Measurements from ENCODE around the gene RNF123. TPM values are rescaled to one million over a fixed set of nuclear protein-coding genes. Genes with fewer than 3 reads are reported as not detected.
"Not testable (repeated sequence)": the region's sequence is repeated elsewhere in the genome, so short reads cannot be mapped to it uniquely, and the experiment has no call there.

Gene RNF123
- total and polyA plus RNA-seq, 2 donors = 15.9 to 29.3 TPM

- H3K36me3 ChIP-seq (ENCODE audit: insufficient read depth); H3K27ac ChIP-seq (ENCODE audit: low read depth); H3K4me3 ChIP-seq (ENCODE audit: low read depth, low read length); H3K4me1 ChIP-seq (ENCODE audit: insufficient read depth); DNase-seq (ENCODE audit: extremely low spot score): not testable (repeated sequence)
- WGBS = 88% methylated on average over 3 of the region's 3 CpGs
Observed at GRCh38 chr3:49691481-49691880, 2.1 kb downstream of the RNF123 start.

GRCh38 chr3:49694409-49695070 lies 5.2 kb downstream of the RNF123 start:
- not testable (repeated sequence) for H3K36me3 ChIP-seq (ENCODE audit: insufficient read depth); H3K4me1 ChIP-seq (ENCODE audit: insufficient read depth); DNase-seq (ENCODE audit: extremely low spot score); H3K4me3 ChIP-seq (ENCODE audit: low read depth, low read length); H3K27ac ChIP-seq (ENCODE audit: low read depth)
- 41% methylated on average over 6 of the region's 6 CpGs for WGBS

- WGBS = 83% methylated on average over 4 of the region's 4 CpGs
- not testable (repeated sequence) for H3K36me3 ChIP-seq (ENCODE audit: insufficient read depth)
Observed at GRCh38 chr3:49695350-49696015, 6.1 kb downstream of the RNF123 start.

GRCh38 chr3:49699281-49699979 lies 10.1 kb downstream of the RNF123 start:
- DNase-seq (ENCODE audit: extremely low spot score) = no peak
- H3K4me1 ChIP-seq (ENCODE audit: insufficient read depth) = no peaks in the 10 kb centered on the region
- H3K36me3 ChIP-seq (ENCODE audit: insufficient read depth) = no peaks in the 10 kb centered on the region
- H3K27ac ChIP-seq (ENCODE audit: low read depth) = no peak overlapping the region
- 90% methylated on average over 16 of the region's 16 CpGs for WGBS
- H3K4me3 ChIP-seq (ENCODE audit: low read depth, low read length) = no peak overlapping the region

More at GRCh38 chr3:49695350-49696015, 6.1 kb downstream of the RNF123 start:
- H3K4me1 ChIP-seq (ENCODE audit: insufficient read depth); DNase-seq (ENCODE audit: extremely low spot score); H3K4me3 ChIP-seq (ENCODE audit: low read depth, low read length); H3K27ac ChIP-seq (ENCODE audit: low read depth): not testable (repeated sequence)

- Histone ChIP-seq H3K36me3 (ENCODE audit: insufficient read depth) (no peaks in the 10 kb centered on the region), H3K4me1 (ENCODE audit: insufficient read depth) (no peaks in the 10 kb centered on the region), H3K4me3 (ENCODE audit: low read depth, low read length) (no peak overlapping the region), H3K27ac (ENCODE audit: low read depth) (no peak overlapping the region)
- WGBS = 81% methylated on average over 8 of the region's 8 CpGs
- DNase-seq (ENCODE audit: extremely low spot score) = no peak
Observed at GRCh38 chr3:49700014-49700413, 10.7 kb downstream of the RNF123 start.

- no peaks in the 10 kb centered on the region for H3K4me1 ChIP-seq (ENCODE audit: insufficient read depth)
- no peak overlapping the region for H3K4me3 ChIP-seq (ENCODE audit: low read depth, low read length)
- no peak for DNase-seq (ENCODE audit: extremely low spot score)
- no peak overlapping the region for H3K27ac ChIP-seq (ENCODE audit: low read depth)
- 79% methylated on average over 13 of the region's 13 CpGs for WGBS
- H3K36me3 ChIP-seq (ENCODE audit: insufficient read depth) = no peaks in the 10 kb centered on the region
Observed at GRCh38 chr3:49700453-49701128, 11.2 kb downstream of the RNF123 start.

GRCh38 chr3:49701388-49702077 lies 12.2 kb downstream of the RNF123 start:
- Histone ChIP-seq H3K36me3 (ENCODE audit: insufficient read depth) (no peaks in the 10 kb centered on the region), H3K4me1 (ENCODE audit: insufficient read depth) (no peaks in the 10 kb centered on the region), H3K27ac (ENCODE audit: low read depth) (no peak overlapping the region), H3K4me3 (ENCODE audit: low read depth, low read length) (no peak overlapping the region)
- WGBS = 85% methylated on average over 21 of the region's 21 CpGs
- no peak for DNase-seq (ENCODE audit: extremely low spot score)

GRCh38 chr3:49702672-49703071 lies 13.3 kb downstream of the RNF123 start:
- 95% methylated on average over 11 of the region's 11 CpGs for WGBS
- no peaks in the 10 kb centered on the region for H3K4me1 ChIP-seq (ENCODE audit: insufficient read depth)

GRCh38 chr3:49703443-49703927 lies 14.1 kb downstream of the RNF123 start:
- no peak for DNase-seq (ENCODE audit: extremely low spot score)
- no peak overlapping the region for H3K27ac ChIP-seq (ENCODE audit: low read depth)

More at GRCh38 chr3:49702672-49703071, 13.3 kb downstream of the RNF123 start:
- Histone ChIP-seq H3K27ac (ENCODE audit: low read depth) (no peak overlapping the region), H3K36me3 (ENCODE audit: insufficient read depth) (no peaks in the 10 kb centered on the region), H3K4me3 (ENCODE audit: low read depth, low read length) (no peak overlapping the region)
- no peak for DNase-seq (ENCODE audit: extremely low spot score)

GRCh38 chr3:49703956-49704355 lies 14.6 kb downstream of the RNF123 start:
- no peaks in the 10 kb centered on the region for H3K36me3 ChIP-seq (ENCODE audit: insufficient read depth)
- H3K4me3 ChIP-seq (ENCODE audit: low read depth, low read length) = no peak overlapping the region
- no peaks in the 10 kb centered on the region for H3K4me1 ChIP-seq (ENCODE audit: insufficient read depth)
- H3K27ac ChIP-seq (ENCODE audit: low read depth) = no peak overlapping the region
- 91% methylated on average over 7 of the region's 7 CpGs for WGBS
- no peak for DNase-seq (ENCODE audit: extremely low spot score)

More at GRCh38 chr3:49703443-49703927, 14.1 kb downstream of the RNF123 start:
- Histone ChIP-seq H3K4me3 (ENCODE audit: low read depth, low read length) (no peak overlapping the region), H3K36me3 (ENCODE audit: insufficient read depth) (no peaks in the 10 kb centered on the region), H3K4me1 (ENCODE audit: insufficient read depth) (no peaks in the 10 kb centered on the region)
- 57% methylated on average over 14 of the region's 14 CpGs for WGBS

GRCh38 chr3:49704629-49705028 lies 15.3 kb downstream of the RNF123 start:
- WGBS = 94% methylated on average over 8 of the region's 8 CpGs
- Histone ChIP-seq H3K36me3 (ENCODE audit: insufficient read depth) (no peaks in the 10 kb centered on the region), H3K4me1 (ENCODE audit: insufficient read depth) (no peaks in the 10 kb centered on the region), H3K27ac (ENCODE audit: low read depth) (no peak overlapping the region), H3K4me3 (ENCODE audit: low read depth, low read length) (no peak overlapping the region)
- no peak for DNase-seq (ENCODE audit: extremely low spot score)

GRCh38 chr3:49705390-49705960 lies 16.1 kb downstream of the RNF123 start:
- 95% methylated on average over 17 of the region's 17 CpGs for WGBS
- Histone ChIP-seq H3K27ac (ENCODE audit: low read depth) (no peak overlapping the region), H3K4me1 (ENCODE audit: insufficient read depth) (no peaks in the 10 kb centered on the region), H3K4me3 (ENCODE audit: low read depth, low read length) (no peak overlapping the region), H3K36me3 (ENCODE audit: insufficient read depth) (no peaks in the 10 kb centered on the region)
- no peak for DNase-seq (ENCODE audit: extremely low spot score)

Data from urinary bladder (tissue), 4 donors.